Psoas muscle (tissue), 8 donors: ENCODE results near the gene LRRTM2. TPM values are rescaled to one million over a fixed set of nuclear protein-coding genes. Genes with fewer than 3 reads are reported as not detected.
A peak's percentile ranks its signal among the peaks of the same experiment; 100 is the strongest.

Experiments used
- ATAC-seq, 4 donors: fragments of 200-7000 bp; cut with Tn5 transposase; one replicate each; pipeline ENCODE4 v1.9.1; 2020; ENCODE audit warnings: moderate library complexity in 3 of 4, mild to moderate bottlenecking in 2 of 4
- DNase-seq, 2 donors: peaks; one replicate each; pipeline ENCODE4 v3.0.0-alpha.2; 2020
- H3K27ac ChIP-seq: fragments of 200-600 bp; one replicate; pipeline ENCODE4 v1.8.0; 2022
- H3K27me3 ChIP-seq, 3 donors: fragments of 200-600 bp in 1 of 3; one replicate each; pipeline versions ENCODE4 v1.6.1 to v1.8.0; 2013 to 2022; ENCODE audit warnings: low read length in 2 of 3, mild to moderate bottlenecking in 2 of 3, moderate library complexity in 1 of 3; ENCODE audit not compliant: insufficient read depth in 3 of 3
- H3K36me3 ChIP-seq, 2 donors: fragments of 200-600 bp in 1 of 2; one replicate each; pipeline versions ENCODE4 v1.6.1 to v1.8.0; 2013 to 2022; ENCODE audit warnings: low read depth in 1 of 2, mild to moderate bottlenecking in 1 of 2, moderate library complexity in 1 of 2; ENCODE audit not compliant: insufficient read depth in 1 of 2
- H3K4me1 ChIP-seq: fragments of 200-600 bp; one replicate; pipeline ENCODE4 v1.8.0; 2022
- H3K4me3 ChIP-seq: fragments of 200-600 bp; one replicate; pipeline ENCODE4 v1.8.0; 2022; ENCODE audit warnings: mild to moderate bottlenecking
- H3K9me3 ChIP-seq: fragments of 200-600 bp; one replicate; pipeline ENCODE4 v1.8.0; 2022
- CTCF ChIP-seq: fragments of 200-600 bp; IDR thresholded peaks from one replicate; pipeline ENCODE4 v1.8.0; 2022; ENCODE audit warnings: antibody characterized with exemption
- WGBS, 3 donors: extraction: QIAGEN DNeasy Blood & Tissue Kit; methylation state at CpG; one replicate each; pipeline versions ENCODE4 v1.1.6 to v1.1.7; 2013; 5-methylcytosine and 5-hydroxymethylcytosine counted together
- intact Hi-C, 2 donors: fragments of 100-400 bp; cut with DNase I; formaldehyde crosslinking; loops; one replicate each; pipeline versions ENCODE4 v1.11.0 to v1.14.2; 2022
- polyA plus RNA-seq, 3 donors: library from polyadenylated mRNA; stranded (reverse); fragments of 200-250 nt; gene quantifications; one replicate each; pipeline ENCODE4 v1.2.3, GENCODE V29; 2013
- total RNA-seq, 4 donors: library from RNA; stranded (reverse); fragmentation: NEBNext Ultra II Directional in 2 of 4; extraction: Animal tissue kit (Norgen Biotek cat#: 25700) in 2 of 4; gene quantifications; one replicate each; pipeline versions ENCODE4 v1.2.1 to v1.2.4, GENCODE V29; 2021 to 2023
- donor health status: healthy with polysubstance abuse.
- donor health status: DM: no; HTN: no; CAD: no; lungs with moderate emphysema.
- donor health status: Bipolar disorder and iron deficiency.
- donor health status: healthy.
- donor health status: DM: yes; HTN: yes; CAD: no.
- donor health status: DM: no; HTN: no; CAD: no.
- donor health status: DM: no; HTN: no; CAD: no.
- donor health status: DM: yes; HTN: yes; CAD: no.

Gene LRRTM2
- total and polyA plus RNA-seq, 7 donors, result 0.03 to 0.28 (median 0.20) TPM; not detected in 1

GRCh38 chr5:138824924-138825863, 49.9 kb downstream of the LRRTM2 start:
- Histone ChIP-seq H3K4me1 (peaks cover 23% of the 10 kb centered on the region), H3K27me3 (no peaks in the 10 kb centered on the region), H3K36me3 (peaks cover 0 to 37% of the 10 kb centered on the region in 2 donors), H3K4me3 (no peak overlapping the region), H3K9me3 (no peaks in the 10 kb centered on the region), H3K27ac (no peak overlapping the region)
- DNase-seq, result no peak
- intact Hi-C loops, result loop anchor here in 1 of 2 donors (10.0 kb wide), 1 partner anchor 440 kb away; no protein-coding TSS in a partner anchor
- 58 to 73% (median 71%) methylated on average over 5 of the region's 5 CpGs for WGBS, 3 donors
- ATAC-seq, result peak in 1 of 4 donors; percentile 57
- peak; percentile 62 for TF ChIP-seq CTCF

GRCh38 chr5:138824516-138824915, 50.6 kb downstream of the LRRTM2 start:
- no peak overlapping the region for H3K27ac ChIP-seq
- peaks cover 0 to 37% of the 10 kb centered on the region in 2 donors for H3K36me3 ChIP-seq
- H3K27me3 ChIP-seq, result no peaks in the 10 kb centered on the region
- no peaks in the 10 kb centered on the region for H3K9me3 ChIP-seq
- TF ChIP-seq CTCF, result no peak
- peaks cover 30% of the 10 kb centered on the region for H3K4me1 ChIP-seq
- WGBS, 3 donors, result 70 to 74% (median 71%) methylated on average over 7 of the region's 7 CpGs
- ATAC-seq, result no peak
- DNase-seq, result no peak
- intact Hi-C loops, result loop anchor here in 1 of 2 donors (10.0 kb wide), 1 partner anchor 440 kb away; no protein-coding TSS in a partner anchor
- no peak overlapping the region for H3K4me3 ChIP-seq

- H3K4me1 ChIP-seq, result peaks cover 42% of the 10 kb centered on the region
- WGBS, 3 donors, result 74 to 91% (median 91%) methylated on average over 3 of the region's 3 CpGs
- intact Hi-C loops, result loop anchor here in 1 of 2 donors (10.0 kb wide), 1 partner anchor 444 kb away; no protein-coding TSS in a partner anchor
Observed at GRCh38 chr5:138820695-138821094, 54.4 kb downstream of the LRRTM2 start.

GRCh38 chr5:138819081-138819480, 56.1 kb downstream of the LRRTM2 start:
- Histone ChIP-seq H3K4me1 (peaks cover 42% of the 10 kb centered on the region), H3K27me3 (no peaks in the 10 kb centered on the region), H3K36me3 (peaks cover 0 to 7% of the 10 kb centered on the region in 2 donors), H3K9me3 (no peaks in the 10 kb centered on the region), H3K27ac (peak overlapping the region; percentile 70), H3K4me3 (peak overlapping the region; percentile 27)
- WGBS, 3 donors, result 20 to 44% (median 21%) methylated on average over 4 of the region's 4 CpGs
- DNase-seq (peak; percentile 52 to 83), ATAC-seq (peak; percentile 97 to 99 (median 98))
- intact Hi-C loops, result no loop called here
- peak; percentile 26 for TF ChIP-seq CTCF

More at GRCh38 chr5:138820695-138821094, 54.4 kb downstream of the LRRTM2 start:
- TF ChIP-seq CTCF, result no peak
- no peak overlapping the region for H3K27ac ChIP-seq
- H3K27me3 ChIP-seq, result no peaks in the 10 kb centered on the region
- no peak for ATAC-seq
- H3K36me3 ChIP-seq, result peaks cover 0 to 9% of the 10 kb centered on the region in 2 donors
- no peak for DNase-seq
- no peaks in the 10 kb centered on the region for H3K9me3 ChIP-seq
- H3K4me3 ChIP-seq, result no peak overlapping the region

Other genes starting within 250 kb of the LRRTM2 start
- gene CTNNA1, start 121.9 kb downstream of the LRRTM2 start, total RNA-seq, result 100 to 1,000 TPM in 3 of 4 donors, 10 to 100 TPM in 1; 99.3 to 162 (median 129) TPM
- 10 to 100 TPM; 58.8 to 74.8 (median 59.7) TPM for gene CTNNA1, start 121.9 kb downstream of the LRRTM2 start, polyA plus RNA-seq